ENCODE data around the gene IGF1R.

DNA sequence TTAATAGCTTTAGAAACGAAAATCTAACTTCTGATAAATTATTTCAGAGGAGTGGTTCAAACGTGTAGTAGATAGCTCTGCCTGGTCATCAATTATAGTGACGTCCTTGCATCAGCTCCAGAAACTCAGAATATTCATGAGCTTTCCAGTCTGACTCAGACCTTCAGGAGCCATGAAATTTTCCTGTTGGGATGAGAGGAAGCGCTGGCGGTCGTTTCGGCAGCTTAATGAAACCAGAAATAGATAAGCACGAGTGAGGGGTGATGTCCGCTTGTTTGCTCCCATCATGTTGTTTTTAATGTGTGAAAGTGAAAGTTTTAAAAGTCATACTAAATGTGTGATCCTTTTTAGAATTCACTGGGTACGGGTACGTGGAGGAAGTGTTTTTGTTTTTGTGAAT, 218.2 kb downstream of the IGF1R start:
- TF ChIP-seq, protein P1, sequence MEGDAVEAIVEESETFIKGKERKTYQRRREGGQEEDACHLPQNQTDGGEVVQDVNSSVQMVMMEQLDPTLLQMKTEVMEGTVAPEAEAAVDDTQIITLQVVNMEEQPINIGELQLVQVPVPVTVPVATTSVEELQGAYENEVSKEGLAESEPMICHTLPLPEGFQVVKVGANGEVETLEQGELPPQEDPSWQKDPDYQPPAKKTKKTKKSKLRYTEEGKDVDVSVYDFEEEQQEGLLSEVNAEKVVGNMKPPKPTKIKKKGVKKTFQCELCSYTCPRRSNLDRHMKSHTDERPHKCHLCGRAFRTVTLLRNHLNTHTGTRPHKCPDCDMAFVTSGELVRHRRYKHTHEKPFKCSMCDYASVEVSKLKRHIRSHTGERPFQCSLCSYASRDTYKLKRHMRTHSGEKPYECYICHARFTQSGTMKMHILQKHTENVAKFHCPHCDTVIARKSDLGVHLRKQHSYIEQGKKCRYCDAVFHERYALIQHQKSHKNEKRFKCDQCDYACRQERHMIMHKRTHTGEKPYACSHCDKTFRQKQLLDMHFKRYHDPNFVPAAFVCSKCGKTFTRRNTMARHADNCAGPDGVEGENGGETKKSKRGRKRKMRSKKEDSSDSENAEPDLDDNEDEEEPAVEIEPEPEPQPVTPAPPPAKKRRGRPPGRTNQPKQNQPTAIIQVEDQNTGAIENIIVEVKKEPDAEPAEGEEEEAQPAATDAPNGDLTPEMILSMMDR (conservative IDR thresholded peaks at IDR 0.05), result no peak
- TF ChIP-seq EZH2 (IDR thresholded peaks at IDR 0.05; ENCODE audit: low read depth), result no peak
